Measurements from ENCODE around the gene UBR7. TPM values are rescaled to one million over a fixed set of nuclear protein-coding genes. Genes with fewer than 3 reads are reported as not detected.

UBR7 gene
- total and polyA plus RNA-seq, 7 experiments from 2014 or later = 10.1 to 31.3 (median 13.6) TPM

DNA sequence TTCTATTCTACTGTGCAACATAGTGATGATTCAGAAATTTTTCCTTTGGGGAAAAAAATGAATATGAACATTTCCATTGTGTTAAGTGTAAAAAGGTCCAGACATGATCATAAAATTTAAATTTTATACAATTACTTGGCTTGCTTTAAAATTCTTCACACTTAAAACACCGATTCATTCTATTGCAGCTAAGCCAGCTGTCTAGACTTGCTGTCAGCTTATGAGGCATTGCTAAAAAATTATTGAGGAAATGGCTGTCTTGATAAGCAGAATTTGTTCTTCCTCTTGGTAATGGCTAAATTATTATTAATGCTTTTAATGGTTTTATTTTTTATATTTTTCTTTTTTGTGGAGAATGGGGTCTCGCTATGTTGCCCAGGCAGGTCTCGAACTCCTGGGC lies 20.1 kb upstream of the UBR7 start:
- H3K27me3 Mint-ChIP-seq = no peaks in the 10 kb centered on the region
- Histone ChIP-seq H3K36me3 (ENCODE audit: control insufficient read depth in 2 of 3, insufficient read depth in 3 of 3, low read length in 3 of 3) (peaks cover 0 to 12% (median 0%) of the 10 kb centered on the region in 3 experiments), H3K9me3 (ENCODE audit: control insufficient read depth in 2 of 3, low read length in 3 of 3) (no peaks in the 10 kb centered on the region), H3K27me3 (ENCODE audit: control insufficient read depth in 2 of 2, insufficient read depth in 2 of 2, low read length in 2 of 2) (no peaks in the 10 kb centered on the region), H3K27ac (ENCODE audit: low read depth, low read length) (no peak overlapping the region), H3K4me1 (ENCODE audit: control insufficient read depth in 2 of 2, insufficient read depth in 2 of 2, low read length in 2 of 2) (peaks cover 9 to 23% of the 10 kb centered on the region in 2 donors), H3K4me3 (ENCODE audit: low read length) (no peak overlapping the region)
- CTCF ChIA-PET = no interaction called here
- no peak for DNase-seq
- no peak for ATAC-seq
- H3K9me3 Mint-ChIP-seq = no peaks in the 10 kb centered on the region
- POLR2A ChIA-PET = interaction anchor here (0.6 to 6.2 kb wide), 3 partner anchors 21 to 1260 kb away, joined by 3 to 69 read pairs (median 3); partner anchors contain the start of genes GON7 and UBR7
- peaks cover under 1 to 13% (median 6%) of the 10 kb centered on the region in 5 donors for H3K36me3 Mint-ChIP-seq
- peak overlapping the region in 5 of 10 donors; percentile 46 to 98 (median 90) for H3K4me3 Mint-ChIP-seq
- intact Hi-C loops (cut with micrococcal nuclease) = loop anchor here in 1 of 2 donors (10.0 kb wide), 2 partner anchors 1062 to 1968 kb away; partner anchors contain the start of genes CPSF2, DICER1 and NDUFB1
- peaks cover 22 to 58% (median 43%) of the 10 kb centered on the region in 7 donors for H3K4me1 Mint-ChIP-seq
- H3K27ac Mint-ChIP-seq = peak overlapping the region in 6 of 9 donors; percentile 72 to 97 (median 88)

DNA sequence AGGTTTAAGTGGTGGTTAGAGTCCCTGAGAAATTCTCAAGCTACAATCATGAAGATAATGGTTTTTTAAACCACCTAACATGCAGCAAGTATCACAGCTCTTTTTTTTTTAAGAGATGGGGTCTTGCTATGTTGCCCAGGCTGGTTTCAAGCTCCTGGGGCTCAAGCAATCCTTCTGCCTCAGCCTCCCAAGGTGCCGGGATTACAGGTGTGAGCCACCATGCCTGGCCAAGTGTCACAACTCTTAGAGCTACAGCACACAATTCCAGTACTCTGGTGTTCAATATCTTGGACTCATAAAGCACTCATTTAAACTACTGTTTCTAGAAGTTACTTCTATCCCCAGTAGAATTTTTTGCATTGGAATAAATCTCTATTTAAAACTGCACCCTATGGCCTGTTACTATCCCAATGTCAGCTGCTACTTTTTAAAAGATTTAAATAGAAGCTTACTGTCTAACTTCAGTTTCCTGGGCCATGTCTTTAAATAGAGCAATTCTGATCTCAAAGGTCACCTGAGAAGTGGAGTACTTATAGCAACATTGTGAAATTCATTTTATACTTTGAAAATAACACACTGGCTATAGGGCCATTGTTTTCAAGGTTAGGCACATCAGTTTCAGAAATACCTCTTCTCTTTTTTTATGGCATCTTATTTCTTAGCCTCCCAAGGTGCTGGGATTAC lies 11.6 kb upstream of the UBR7 start:
- no peak for DNase-seq
- ChIA-PET POLR2A (interaction anchor here (0.6 to 1.6 kb wide), 3 partner anchors 9 to 65 kb away, joined by 3 to 4 read pairs (median 4); partner anchors contain the start of gene LYSET), CTCF (interaction anchor here (0.7 to 1.0 kb wide), 2 partner anchors 10 to 94 kb away, joined by 5 to 6 read pairs; no protein-coding TSS in a partner anchor)
- Mint-ChIP-seq H3K27me3 (no peaks in the 10 kb centered on the region), H3K4me3 (no peak overlapping the region), H3K36me3 (peaks cover 0 to 8% (median 0%) of the 10 kb centered on the region in 5 donors), H3K27ac (peak overlapping the region in 1 of 9 donors; percentile 14), H3K4me1 (peaks cover 0 to 8% (median 3%) of the 10 kb centered on the region in 7 donors), H3K9me3 (no peaks in the 10 kb centered on the region)
- Histone ChIP-seq H3K4me1 (ENCODE audit: control insufficient read depth in 2 of 2, insufficient read depth in 2 of 2, low read length in 2 of 2) (no peaks in the 10 kb centered on the region), H3K27me3 (ENCODE audit: control insufficient read depth in 2 of 2, insufficient read depth in 2 of 2, low read length in 2 of 2) (no peaks in the 10 kb centered on the region), H3K9me3 (ENCODE audit: control insufficient read depth in 2 of 3, low read length in 3 of 3) (no peaks in the 10 kb centered on the region), H3K27ac (ENCODE audit: low read depth, low read length) (no peak overlapping the region), H3K4me3 (ENCODE audit: low read length) (no peak overlapping the region), H3K36me3 (ENCODE audit: control insufficient read depth in 2 of 3, insufficient read depth in 3 of 3, low read length in 3 of 3) (no peaks in the 10 kb centered on the region)
- intact Hi-C loops (cut with micrococcal nuclease) = no loop called here
- no peak for ATAC-seq

DNA sequence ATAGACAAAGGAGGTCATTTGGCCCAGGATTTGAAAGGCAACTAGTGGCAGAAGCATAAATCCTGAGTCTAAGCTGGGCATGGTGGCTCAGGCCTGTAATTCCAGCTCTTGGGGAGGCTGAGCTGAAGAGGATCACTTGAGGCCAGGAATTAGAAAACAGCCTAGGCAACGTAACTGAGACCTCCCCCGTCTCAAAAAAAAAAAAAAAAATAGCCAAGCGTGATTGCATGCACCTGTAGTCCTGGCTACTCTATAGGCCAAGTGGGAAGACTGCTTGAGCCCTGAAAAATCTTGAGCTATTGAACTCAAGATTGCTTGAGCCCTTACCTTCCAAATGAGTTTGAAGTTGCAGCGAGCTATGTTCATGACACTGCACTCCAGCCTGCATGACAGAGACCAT lies 8.0 kb upstream of the UBR7 start:
- Mint-ChIP-seq H3K36me3 (peaks cover 0 to 8% (median 0%) of the 10 kb centered on the region in 5 donors), H3K27me3 (no peaks in the 10 kb centered on the region), H3K9me3 (no peaks in the 10 kb centered on the region), H3K4me1 (peaks cover 0 to 19% (median 7%) of the 10 kb centered on the region in 7 donors), H3K27ac (no peak overlapping the region), H3K4me3 (no peak overlapping the region)
- intact Hi-C loops (cut with micrococcal nuclease) = no loop called here
- POLR2A ChIA-PET = no interaction called here
- no peak overlapping the region for H3K27ac ChIP-seq (ENCODE audit: low read depth, low read length)
- no peaks in the 10 kb centered on the region for H3K36me3 ChIP-seq (ENCODE audit: control insufficient read depth in 2 of 3, insufficient read depth in 3 of 3, low read length in 3 of 3)
- no peaks in the 10 kb centered on the region for H3K4me1 ChIP-seq (ENCODE audit: control insufficient read depth in 2 of 2, insufficient read depth in 2 of 2, low read length in 2 of 2)
- no peak for ATAC-seq
- CTCF ChIA-PET = interaction anchor here (0.6 to 1.4 kb wide), 2 partner anchors 8 to 86 kb away, joined by 3 to 6 read pairs; no protein-coding TSS in a partner anchor
- no peaks in the 10 kb centered on the region for H3K27me3 ChIP-seq (ENCODE audit: control insufficient read depth in 2 of 2, insufficient read depth in 2 of 2, low read length in 2 of 2)
- no peak for DNase-seq
- no peaks in the 10 kb centered on the region for H3K9me3 ChIP-seq (ENCODE audit: control insufficient read depth in 2 of 3, low read length in 3 of 3)
- no peak overlapping the region for H3K4me3 ChIP-seq (ENCODE audit: low read length)

DNA sequence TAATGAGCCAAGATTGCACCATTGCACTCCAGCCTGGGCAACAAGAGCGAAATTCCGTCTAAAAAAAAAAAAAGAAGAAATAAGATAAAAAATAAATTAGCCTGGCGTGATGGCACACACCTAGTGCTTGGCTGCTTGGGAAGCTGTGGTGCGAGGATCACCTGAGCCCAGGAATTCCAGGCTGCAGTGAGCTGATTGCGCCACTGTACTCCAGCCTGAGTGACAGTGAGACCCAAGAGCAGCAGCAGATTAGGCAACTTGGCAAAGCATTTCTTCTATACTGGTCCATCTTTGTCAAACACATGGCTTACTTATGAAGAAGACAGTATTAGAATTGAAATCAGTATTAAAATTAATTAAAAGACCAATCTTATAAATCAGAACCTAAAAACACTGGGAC lies 6.5 kb upstream of the UBR7 start:
- Histone ChIP-seq H3K4me1 (ENCODE audit: control insufficient read depth in 2 of 2, insufficient read depth in 2 of 2, low read length in 2 of 2) (peaks cover 7 to 9% of the 10 kb centered on the region in 2 donors), H3K27ac (ENCODE audit: low read depth, low read length) (no peak overlapping the region), H3K36me3 (ENCODE audit: control insufficient read depth in 2 of 3, insufficient read depth in 3 of 3, low read length in 3 of 3) (no peaks in the 10 kb centered on the region), H3K27me3 (ENCODE audit: control insufficient read depth in 2 of 2, insufficient read depth in 2 of 2, low read length in 2 of 2) (no peaks in the 10 kb centered on the region), H3K9me3 (ENCODE audit: control insufficient read depth in 2 of 3, low read length in 3 of 3) (no peaks in the 10 kb centered on the region), H3K4me3 (ENCODE audit: low read length) (no peak overlapping the region)
- ChIA-PET CTCF (no interaction called here), POLR2A (no interaction called here)
- H3K27me3 Mint-ChIP-seq = no peaks in the 10 kb centered on the region
- ATAC-seq (no peak), DNase-seq (no peak)
- H3K27ac Mint-ChIP-seq = no peak overlapping the region
- H3K4me1 Mint-ChIP-seq = peaks cover 4 to 32% (median 20%) of the 10 kb centered on the region in 7 donors
- peaks cover 0 to 8% (median 0%) of the 10 kb centered on the region in 5 donors for H3K36me3 Mint-ChIP-seq
- intact Hi-C loops (cut with micrococcal nuclease) = loop anchor here in 1 of 2 donors (10.0 kb wide), 1 partner anchor 1096 kb away; the partner anchor contains the start of gene ATXN3
- no peaks in the 10 kb centered on the region for H3K9me3 Mint-ChIP-seq
- no peak overlapping the region for H3K4me3 Mint-ChIP-seq

DNA sequence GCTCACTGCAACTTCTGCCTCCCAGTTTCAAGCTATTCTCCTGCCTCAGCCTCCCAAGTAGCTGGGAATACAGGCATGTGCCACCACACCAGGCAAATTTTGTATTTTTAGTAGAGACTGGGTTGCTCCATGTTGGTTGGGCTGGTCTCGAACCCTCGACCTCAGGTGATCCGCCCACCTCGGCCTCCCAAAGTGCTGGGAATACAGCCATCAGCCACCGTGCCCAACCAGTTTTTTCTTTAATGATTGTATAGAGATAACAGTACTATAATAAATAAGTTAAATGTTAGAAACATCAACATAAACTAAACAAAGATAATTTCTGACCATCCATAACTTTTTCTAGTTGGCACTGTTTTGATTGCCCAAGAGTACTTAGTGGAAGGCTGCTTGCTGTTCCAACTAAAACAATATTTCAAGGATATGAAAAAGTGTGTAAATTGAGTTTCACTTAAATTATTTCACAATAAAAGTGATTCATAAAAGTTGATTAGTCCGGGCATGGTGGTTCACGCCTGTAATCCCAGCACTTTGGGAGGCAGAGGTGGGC lies 5.8 kb upstream of the UBR7 start:
- ChIA-PET POLR2A (no interaction called here), CTCF (no interaction called here)
- peaks cover 9 to 38% (median 27%) of the 10 kb centered on the region in 7 donors for H3K4me1 Mint-ChIP-seq
- H3K9me3 ChIP-seq (ENCODE audit: control insufficient read depth in 2 of 3, low read length in 3 of 3) = no peaks in the 10 kb centered on the region
- H3K27me3 Mint-ChIP-seq = no peaks in the 10 kb centered on the region
- no peak for ATAC-seq
- H3K27ac ChIP-seq (ENCODE audit: low read depth, low read length) = no peak overlapping the region
- H3K27me3 ChIP-seq (ENCODE audit: control insufficient read depth in 2 of 2, insufficient read depth in 2 of 2, low read length in 2 of 2) = no peaks in the 10 kb centered on the region
- no peaks in the 10 kb centered on the region for H3K36me3 ChIP-seq (ENCODE audit: control insufficient read depth in 2 of 3, insufficient read depth in 3 of 3, low read length in 3 of 3)
- peaks cover 0 to 8% (median 0%) of the 10 kb centered on the region in 5 donors for H3K36me3 Mint-ChIP-seq
- intact Hi-C loops (cut with micrococcal nuclease) = loop anchor here in 1 of 2 donors (10.0 kb wide), 1 partner anchor 1096 kb away; the partner anchor contains the start of gene ATXN3
- H3K4me3 ChIP-seq (ENCODE audit: low read length) = no peak overlapping the region
- DNase-seq = no peak
- H3K4me1 ChIP-seq (ENCODE audit: control insufficient read depth in 2 of 2, insufficient read depth in 2 of 2, low read length in 2 of 2) = peaks cover 7 to 15% of the 10 kb centered on the region in 2 donors
- H3K27ac Mint-ChIP-seq = peak overlapping the region in 2 of 9 donors; percentile 24 to 45
- H3K9me3 Mint-ChIP-seq = no peaks in the 10 kb centered on the region
- no peak overlapping the region for H3K4me3 Mint-ChIP-seq

DNA sequence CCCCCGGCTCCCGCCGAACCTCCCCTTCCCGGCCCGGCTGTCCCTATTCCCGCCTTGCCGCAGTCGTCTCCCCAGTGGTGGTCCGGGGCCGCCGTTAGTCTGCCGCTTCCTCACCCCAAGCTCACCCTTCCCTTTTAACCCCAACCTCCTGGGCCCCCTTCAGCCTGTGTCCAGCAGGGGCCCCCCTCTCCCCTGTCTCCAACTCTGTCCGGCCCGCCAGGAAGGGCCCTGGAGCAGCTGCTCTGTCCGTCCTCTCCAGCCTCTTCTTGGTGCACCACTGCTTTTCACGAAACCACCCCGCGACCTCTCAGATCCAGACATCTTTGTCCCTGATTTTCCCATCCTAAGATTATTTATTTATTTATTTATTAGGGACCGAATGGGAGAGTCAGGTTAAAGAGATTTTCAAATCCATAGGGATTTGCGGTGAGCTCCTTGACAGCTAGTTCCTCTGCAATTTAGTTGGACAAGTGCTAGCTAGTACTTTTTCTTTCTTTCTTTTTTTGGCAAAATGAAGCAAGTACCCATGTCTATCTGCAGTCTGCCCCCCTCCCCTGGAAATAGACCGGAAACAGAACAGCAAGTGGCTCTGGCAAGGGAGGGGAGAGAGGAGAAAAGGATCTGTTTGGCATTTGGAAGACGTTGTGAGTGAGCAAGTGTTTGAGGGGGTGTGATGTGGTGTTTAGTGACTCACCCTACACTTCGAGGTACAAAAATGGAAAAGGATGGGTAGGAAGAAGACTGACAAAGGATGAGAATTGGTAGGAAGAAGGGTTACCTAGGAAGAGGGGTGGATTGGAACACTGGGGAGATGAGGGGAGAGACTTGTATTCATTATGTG lies 632 bp downstream of the UBR7 start:
- H3K4me3 Mint-ChIP-seq = peak overlapping the region; percentile 75 to 99 (median 94)
- H3K27ac Mint-ChIP-seq = peak overlapping the region; percentile 14 to 94 (median 74)
- no peaks in the 10 kb centered on the region for H3K9me3 ChIP-seq (ENCODE audit: control insufficient read depth in 2 of 3, low read length in 3 of 3)
- H3K27ac ChIP-seq (ENCODE audit: low read depth, low read length) = peak overlapping the region; percentile 87
- H3K27me3 ChIP-seq (ENCODE audit: control insufficient read depth in 2 of 2, insufficient read depth in 2 of 2, low read length in 2 of 2) = no peaks in the 10 kb centered on the region
- peak in 4 of 9 donors; percentile 11 to 39 (median 21) for DNase-seq
- POLR2A ChIA-PET = interaction anchor here (0.6 to 6.9 kb wide), 5 partner anchors 13 to 126 kb away, joined by 3 to 69 read pairs (median 3); partner anchors contain the start of genes LYSET and MOAP1
- peaks cover 13 to 22% of the 10 kb centered on the region in 2 donors for H3K4me1 ChIP-seq (ENCODE audit: control insufficient read depth in 2 of 2, insufficient read depth in 2 of 2, low read length in 2 of 2)
- H3K36me3 Mint-ChIP-seq = peaks cover 0 to 12% (median 5%) of the 10 kb centered on the region in 5 donors
- H3K4me3 ChIP-seq (ENCODE audit: low read length) = peak overlapping the region; percentile 81
- peak; percentile 24 for ATAC-seq
- no peaks in the 10 kb centered on the region for H3K9me3 Mint-ChIP-seq
- CTCF ChIA-PET = interaction anchor here (0.6 to 3.6 kb wide), 3 partner anchors 11 to 26 kb away, joined by 4 to 13 read pairs (median 5); partner anchors contain the start of genes LYSET and MOAP1
- peaks cover 22 to 63% (median 50%) of the 10 kb centered on the region in 7 donors for H3K4me1 Mint-ChIP-seq
- H3K36me3 ChIP-seq (ENCODE audit: control insufficient read depth in 2 of 3, insufficient read depth in 3 of 3, low read length in 3 of 3) = peaks cover 0 to 16% (median 2%) of the 10 kb centered on the region in 3 experiments
- intact Hi-C loops (cut with micrococcal nuclease) = loop anchor here (1.0 to 10.0 kb wide), 8 partner anchors 22 to 1103 kb away; partner anchors contain the start of genes BTBD7 (in 2 of the 2), ITPK1 (in 2 of the 2), ATXN3 (in 1 of the 2) and GOLGA5 (in 1 of the 2)
- no peaks in the 10 kb centered on the region for H3K27me3 Mint-ChIP-seq
